HepG2 (cell line): ENCODE measurements around the gene PDIA5.

Source experiments
- AKNA ChIP-seq: sonication (generic); formaldehyde crosslinking; IDR thresholded peaks from 2 replicates; pipeline ENCODE4 v1.4.0; 2020; ENCODE audit warnings: missing genetic modification reagents, borderline replicate concordance
- CTCF ChIP-seq: sonication (generic); formaldehyde crosslinking; IDR thresholded peaks from 2 replicates; pipeline ENCODE4 v1.5.0; 2020; ENCODE audit warnings: mild to moderate bottlenecking, missing genetic modification reagents, moderate library complexity
- ESRRA ChIP-seq: sonication (generic); formaldehyde crosslinking; IDR thresholded peaks from 2 replicates; pipeline ENCODE4 v1.5.1; 2020; ENCODE audit warnings: mild to moderate bottlenecking, low read depth, missing genetic modification reagents
- HCFC1 ChIP-seq: fragments of 150-350 bp; IDR thresholded peaks from 2 replicates; pipeline ENCODE4 v1.6.1; 2014; ENCODE audit warnings: low read depth, low read length
- KAT7 ChIP-seq: IDR thresholded peaks from 2 replicates; pipeline ENCODE4 v1.6.1; 2018; ENCODE audit warnings: borderline replicate concordance, missing compliant biosample characterization
- SRSF1 ChIP-seq: fragments of 200-400 bp; formaldehyde crosslinking; optimal IDR thresholded peaks from 2 replicates; pipeline ENCODE3; 2017; ENCODE audit warnings: mild to moderate bottlenecking, low read depth, low read length, moderate library complexity
- TAF1 ChIP-seq: sonication (generic); formaldehyde crosslinking; IDR thresholded peaks from 2 replicates; pipeline ENCODE4 v1.4.0; 2020; ENCODE audit warnings: missing genetic modification reagents
- ZBTB10 ChIP-seq: sonication (generic); formaldehyde crosslinking; IDR thresholded peaks from 2 replicates; pipeline ENCODE4 v1.4.0; 2020; ENCODE audit warnings: missing genetic modification reagents, borderline replicate concordance
- ZBTB8A ChIP-seq: sonication (generic); formaldehyde crosslinking; IDR thresholded peaks from 2 replicates; pipeline ENCODE4 v1.4.0; 2020; ENCODE audit warnings: mild to moderate bottlenecking, low read depth, missing genetic modification reagents, borderline replicate concordance
- ZNF552 ChIP-seq: sonication (generic); formaldehyde crosslinking; IDR thresholded peaks from 2 replicates; pipeline ENCODE4 v1.9.0; 2022; ENCODE audit warnings: missing genetic modification reagents, mild to moderate bottlenecking, borderline replicate concordance
- ZNF687 ChIP-seq: sonication (generic); formaldehyde crosslinking; IDR thresholded peaks from 2 replicates; pipeline ENCODE4 v1.5.1; 2020; ENCODE audit warnings: mild to moderate bottlenecking, missing genetic modification reagents, moderate library complexity

- TF ChIP-seq KAT7 (CRISPR knock-in tag) (no peak), ZBTB8A (no peak), ZNF552 (CRISPR knock-in tag) (no peak), ZNF687 (CRISPR knock-in tag) (no peak), ZBTB10 (CRISPR knock-in tag) (no peak), AKNA (no peak), HCFC1 (no peak), ESRRA (no peak), TAF1 (no peak), CTCF (CRISPR knock-in tag) (no peak), SRSF1 (no peak)
These were observed 59.8 kb downstream of the PDIA5 start for GRCh38 chr3:123126653-123127052.
